Measurements from ENCODE around the gene GHR. TPM values are rescaled to one million over a fixed set of nuclear protein-coding genes. Genes with fewer than 3 reads are reported as not detected.

GHR gene
- total RNA-seq, 1 experiment from 2014 or later, result not detected

- no peak for DNase-seq (ENCODE audit: low read depth)
Observed at GRCh38 chr5:42516282-42517042, 93.2 kb downstream of the GHR start.

DNA sequence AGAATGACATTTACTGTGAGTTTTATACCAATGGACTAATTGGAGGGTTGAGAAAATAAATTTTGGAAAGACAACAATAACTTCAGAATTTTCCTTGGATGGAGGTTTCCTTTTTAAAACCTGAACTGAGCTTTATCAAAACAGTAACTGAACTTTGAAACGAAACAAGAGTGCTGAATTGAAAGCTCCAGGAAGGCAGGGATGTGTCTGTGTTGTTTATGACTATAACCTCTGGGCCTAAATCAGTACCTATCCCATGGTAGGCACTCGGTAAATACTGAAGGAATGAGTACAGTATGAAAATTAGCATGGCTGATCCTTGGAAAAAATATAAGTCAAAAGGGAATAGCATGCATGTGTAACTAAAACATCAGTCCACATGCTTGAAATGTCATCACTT, 93.9 kb downstream of the GHR start:
- DNase-seq (ENCODE audit: low read depth), result no peak

DNA sequence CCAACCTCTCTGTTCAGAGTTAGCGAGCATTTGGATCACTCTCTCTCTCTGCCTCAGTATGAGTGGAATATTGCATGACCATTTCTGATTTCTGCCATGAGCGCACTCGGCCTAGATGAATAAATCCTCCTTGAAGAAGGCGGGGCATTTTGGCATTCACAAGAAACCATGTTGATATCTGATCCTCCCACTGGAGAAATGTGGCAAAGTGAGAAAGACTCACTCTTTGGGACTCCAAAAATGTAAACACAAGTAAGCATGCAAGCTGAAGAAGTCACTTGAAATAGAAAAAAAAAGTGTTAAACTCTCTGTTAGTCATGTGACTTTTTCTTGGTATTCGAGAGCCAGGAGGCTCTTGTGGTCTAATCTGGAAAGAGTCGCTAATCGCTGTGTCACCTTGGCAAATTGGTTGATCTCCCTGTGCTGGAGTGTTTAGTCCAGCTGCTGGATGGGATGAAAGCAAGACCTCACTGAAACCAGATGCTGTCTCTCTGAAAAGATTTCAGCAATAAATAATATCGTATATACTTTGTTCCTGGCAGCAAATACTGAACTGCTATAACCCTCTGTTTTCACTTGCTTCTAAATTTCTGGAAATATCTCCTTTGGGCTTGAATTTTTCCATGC, 95.5 kb downstream of the GHR start:
- no peak for DNase-seq (ENCODE audit: low read depth)

- no peak for DNase-seq (ENCODE audit: low read depth)
Observed at GRCh38 chr5:42520203-42520602, 97.0 kb downstream of the GHR start.

DNA sequence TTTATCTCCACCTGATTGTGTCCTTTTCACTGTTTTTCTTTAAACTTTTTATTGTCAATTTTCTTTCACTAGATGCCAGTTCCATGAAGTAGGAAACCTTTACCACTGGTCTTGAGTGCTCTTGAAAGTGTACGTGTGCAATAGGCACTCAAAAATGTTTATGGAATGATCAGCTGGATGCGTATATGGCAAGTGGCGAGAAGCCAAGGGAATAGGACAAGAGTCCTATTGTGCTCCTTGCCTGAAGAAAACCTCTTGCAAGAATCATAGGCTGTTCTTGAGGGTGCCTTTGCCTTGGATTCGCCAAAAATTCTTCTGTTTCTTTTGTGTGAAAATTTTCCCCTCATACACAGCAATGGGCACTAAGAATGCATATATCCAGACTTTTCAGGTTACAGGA, 97.7 kb downstream of the GHR start:
- no peak for DNase-seq (ENCODE audit: low read depth)

GRCh38 chr5:42521406-42521805, 98.2 kb downstream of the GHR start:
- DNase-seq (ENCODE audit: low read depth), result no peak

GRCh38 chr5:42522783-42523182, 99.5 kb downstream of the GHR start:
- no peak for DNase-seq (ENCODE audit: low read depth)

- no peak for DNase-seq (ENCODE audit: low read depth)
Observed at GRCh38 chr5:42526179-42526578, 102.9 kb downstream of the GHR start.

- no peak for DNase-seq (ENCODE audit: low read depth)
Observed at GRCh38 chr5:42531611-42532010, 108.4 kb downstream of the GHR start.

GRCh38 chr5:42542106-42542505, 118.9 kb downstream of the GHR start:
- no peak for DNase-seq (ENCODE audit: low read depth)

DNA sequence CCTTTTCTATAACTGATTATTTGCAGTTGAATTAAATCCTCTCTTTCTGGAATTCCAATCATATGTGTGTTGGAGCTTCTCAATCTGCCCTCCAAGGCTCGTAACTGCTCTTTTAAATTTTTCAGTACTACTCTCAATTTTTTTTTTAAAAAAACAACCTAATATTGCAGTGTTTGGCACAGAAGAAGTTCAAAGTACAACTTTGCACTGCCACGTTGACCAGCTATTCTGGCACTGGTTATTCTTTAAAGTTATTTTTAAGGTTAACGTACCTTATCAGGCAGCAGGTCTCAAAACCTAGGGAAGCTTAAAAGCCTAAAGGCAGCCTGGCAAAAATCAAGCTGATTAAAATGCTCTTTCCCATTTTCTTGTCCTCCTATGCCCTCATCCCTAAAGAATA, 120.5 kb downstream of the GHR start:
- DNase-seq (ENCODE audit: low read depth), result no peak

DNA sequence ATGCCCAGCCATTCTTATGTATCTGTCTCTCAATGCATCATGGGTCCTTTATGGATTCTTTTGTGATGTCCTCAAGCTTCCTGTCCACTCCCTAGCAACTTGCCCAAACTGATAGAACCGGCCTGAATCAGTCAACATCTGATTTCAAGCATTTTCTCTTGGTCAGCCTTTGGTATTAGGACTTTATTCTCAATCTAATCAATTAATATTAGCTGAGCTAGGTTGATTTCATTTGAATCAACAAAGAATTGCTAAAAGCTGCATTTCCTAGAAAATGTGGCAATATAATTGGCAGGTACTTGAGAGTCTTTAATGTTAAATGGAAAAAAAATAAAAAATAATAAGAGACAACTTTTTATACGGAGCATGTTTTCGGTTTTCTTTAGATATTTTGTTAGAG, 121.8 kb downstream of the GHR start:
- DNase-seq (ENCODE audit: low read depth), result no peak

- no peak for DNase-seq (ENCODE audit: low read depth)
Observed at GRCh38 chr5:42547141-42547540, 123.9 kb downstream of the GHR start.

- no peak for DNase-seq (ENCODE audit: low read depth)
Observed at GRCh38 chr5:42547894-42548293, 124.7 kb downstream of the GHR start.

DNA sequence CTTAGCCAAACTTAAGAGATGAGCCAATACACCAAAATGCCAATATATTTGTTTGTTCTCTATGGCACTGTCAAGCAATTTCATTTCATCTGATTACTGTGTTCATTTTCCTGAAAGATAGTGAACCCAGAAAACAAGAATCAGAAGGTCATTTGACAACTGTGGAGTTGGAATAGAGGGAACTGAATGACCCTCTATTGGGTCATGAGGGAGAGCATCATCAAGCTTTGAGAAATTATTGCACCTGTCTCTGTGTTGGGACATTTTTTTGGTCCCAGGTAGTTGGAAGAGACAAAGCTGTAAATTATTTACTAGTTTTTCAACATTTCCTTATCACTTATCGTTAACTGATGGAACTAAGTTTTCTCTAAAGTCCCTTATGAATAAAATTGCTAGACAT, 129.4 kb downstream of the GHR start:
- no peak for DNase-seq (ENCODE audit: low read depth)

- DNase-seq (ENCODE audit: low read depth), result no peak
Observed at GRCh38 chr5:42553461-42553860, 130.2 kb downstream of the GHR start.

DNA sequence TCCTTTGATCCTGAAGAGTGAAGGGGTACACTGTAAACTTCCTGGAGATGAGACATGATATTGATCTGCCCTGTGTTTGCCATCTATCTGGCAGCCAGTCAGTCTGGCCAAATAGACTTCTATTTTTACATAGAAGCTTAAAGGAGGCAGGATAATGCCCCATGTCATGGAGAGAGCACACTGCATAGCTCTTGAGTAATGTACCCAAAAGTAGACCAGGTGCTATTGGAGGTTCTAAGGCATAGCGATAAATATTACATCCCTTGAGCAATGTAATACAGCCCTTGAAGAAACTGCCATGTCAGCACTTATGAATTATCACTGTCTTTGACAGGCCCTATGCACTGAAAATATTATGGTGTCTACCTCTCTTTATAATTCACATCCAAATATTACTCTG, 131.8 kb downstream of the GHR start:
- DNase-seq (ENCODE audit: low read depth), result no peak

DNA sequence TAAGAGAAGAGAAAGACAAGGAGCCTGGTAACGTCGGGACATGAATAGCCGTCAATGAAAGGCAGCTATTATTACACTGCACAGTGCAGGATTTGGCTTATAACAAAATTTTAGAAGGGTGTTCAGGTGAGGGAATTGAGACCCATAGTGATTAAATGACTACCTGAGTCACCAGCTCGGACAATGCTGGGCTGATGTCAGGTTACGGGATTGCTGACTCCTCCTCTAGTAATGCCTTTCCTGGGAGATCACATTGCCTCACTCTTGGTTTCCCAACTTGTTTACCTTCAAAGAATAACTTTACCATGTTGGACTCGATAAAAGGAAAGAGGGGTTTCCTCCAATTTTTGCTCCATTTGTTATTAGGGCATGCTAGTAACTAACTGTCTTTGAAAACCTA, 132.6 kb downstream of the GHR start:
- no peak for DNase-seq (ENCODE audit: low read depth)

DNA sequence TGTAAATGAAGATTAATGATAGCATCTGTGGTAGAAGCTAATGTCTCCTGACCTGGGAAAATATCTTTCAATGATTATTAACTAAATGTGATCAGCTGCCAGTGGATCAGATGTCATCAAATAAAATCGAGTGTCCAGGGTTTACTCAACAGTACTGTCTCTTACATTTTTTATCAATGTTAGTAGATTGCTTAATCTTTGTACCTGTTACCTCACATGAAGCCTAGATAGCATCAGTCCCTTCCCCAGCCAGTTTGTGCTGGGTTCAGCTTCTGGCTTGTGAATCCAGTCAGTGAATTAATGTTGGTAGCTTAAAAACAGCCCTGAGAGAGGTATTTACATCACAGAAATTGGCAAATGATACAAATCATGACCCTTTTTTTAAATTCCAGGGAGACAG, 134.4 kb downstream of the GHR start:
- DNase-seq (ENCODE audit: low read depth), result no peak

- no peak for DNase-seq (ENCODE audit: low read depth)
Observed at GRCh38 chr5:42561656-42562055, 138.4 kb downstream of the GHR start.

GRCh38 chr5:42564689-42565356, 141.6 kb downstream of the GHR start:
- DNase-seq (ENCODE audit: low read depth), result no peak

- no peak for DNase-seq (ENCODE audit: low read depth)
Observed at GRCh38 chr5:42566652-42567295, 143.5 kb downstream of the GHR start.

GRCh38 chr5:42569325-42569724, 146.1 kb downstream of the GHR start:
- no peak for DNase-seq (ENCODE audit: low read depth)
